ENCODE measurements around the gene CELA3A.

GRCh38 chr1:21961337-21961736 lies 40.1 kb upstream of the CELA3A start:
- TF ChIP-seq CTCF (conservative IDR thresholded peaks at IDR 0.05; ENCODE audit: low read length) = no peak
- no peak for TF ChIP-seq EZH2phosphoT487 (IDR thresholded peaks at IDR 0.05; ENCODE audit: borderline replicate concordance, low read depth, low read length)
